AG20443 (cell line): Measurements from ENCODE around the gene RDH14.

Source experiments
- DNase-seq: peaks from one replicate; pipeline ENCODE4 v3.0.0; 2012; ENCODE audit warnings: low spot score, mixed read lengths

Gene RDH14

DNA sequence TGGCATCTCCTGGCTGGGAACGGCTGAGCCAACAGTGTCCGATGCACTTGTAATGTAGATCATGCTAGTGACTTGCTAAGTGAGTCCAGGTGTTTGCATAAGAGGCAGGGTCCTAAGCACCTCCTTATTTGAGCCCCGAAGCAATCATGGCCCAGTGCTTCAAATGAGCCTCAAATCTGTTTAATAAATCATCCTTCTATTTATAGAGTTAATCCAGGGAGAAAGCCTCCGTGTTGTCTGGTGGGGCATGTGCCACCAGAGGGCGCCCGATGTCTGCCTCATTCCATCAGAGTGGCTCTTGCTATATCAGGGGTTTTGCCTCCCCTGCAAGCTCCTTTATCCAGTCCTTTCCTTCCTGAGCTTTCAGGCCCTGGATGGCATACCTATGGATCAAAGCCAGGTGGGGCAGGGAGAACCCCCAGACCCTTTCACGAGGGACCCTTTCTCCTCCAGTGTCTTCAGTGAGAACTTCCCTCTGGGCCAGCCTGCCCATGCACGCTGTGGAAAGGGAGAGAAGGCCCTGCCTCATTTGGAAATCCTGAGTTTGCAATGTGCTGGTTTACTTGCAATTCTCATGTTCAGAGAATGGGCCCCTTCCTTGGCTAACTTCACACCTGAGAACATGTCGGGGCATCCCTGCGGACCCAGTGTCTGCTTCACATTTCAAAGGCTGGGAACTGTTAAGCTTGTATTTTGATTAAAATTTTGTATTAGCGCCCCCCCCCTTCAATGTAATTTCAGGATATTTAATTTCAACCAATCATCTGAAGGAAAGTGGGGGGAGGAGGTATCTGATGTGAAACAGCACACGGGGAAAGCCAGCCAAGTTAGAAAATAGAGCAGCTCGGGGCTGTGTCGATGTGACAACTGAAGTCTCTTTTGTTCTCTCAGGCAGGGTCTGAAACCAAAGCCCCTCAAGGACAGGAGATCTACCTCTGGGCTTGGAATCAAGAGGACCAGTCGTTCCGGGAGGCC lies 39.7 kb downstream of the RDH14 start:
- DNase-seq: peak; percentile 87

DNA sequence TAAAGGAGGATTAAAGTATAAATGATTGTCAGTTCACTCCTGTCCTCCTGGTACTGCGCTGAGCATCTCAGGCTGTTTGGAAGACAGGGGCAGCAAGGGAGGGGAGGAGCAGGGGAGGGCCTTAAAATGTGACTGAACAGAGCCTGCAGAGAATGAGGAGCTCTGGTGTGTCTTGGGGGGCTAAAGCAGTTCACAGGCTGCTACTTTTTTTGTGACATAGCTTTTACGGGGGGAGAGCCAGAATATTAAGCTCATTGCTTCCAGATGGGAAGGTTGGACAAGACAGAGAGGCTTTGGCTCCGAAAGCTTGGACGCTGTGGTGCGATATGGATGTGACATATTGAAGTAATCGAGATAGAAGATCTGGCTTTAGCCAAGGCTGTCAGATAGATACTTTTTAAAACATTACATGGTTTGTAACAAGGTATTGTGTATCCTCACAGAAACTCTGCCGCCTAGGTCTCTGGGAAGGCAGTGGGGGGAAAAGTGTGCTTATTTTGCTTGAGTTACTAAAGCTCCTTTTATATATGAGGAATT lies 40.5 kb downstream of the RDH14 start:
- DNase-seq: no peak

GRCh38 chr2:18518116-18519111 lies 42.0 kb downstream of the RDH14 start:
- DNase-seq: peak; percentile 49

DNA sequence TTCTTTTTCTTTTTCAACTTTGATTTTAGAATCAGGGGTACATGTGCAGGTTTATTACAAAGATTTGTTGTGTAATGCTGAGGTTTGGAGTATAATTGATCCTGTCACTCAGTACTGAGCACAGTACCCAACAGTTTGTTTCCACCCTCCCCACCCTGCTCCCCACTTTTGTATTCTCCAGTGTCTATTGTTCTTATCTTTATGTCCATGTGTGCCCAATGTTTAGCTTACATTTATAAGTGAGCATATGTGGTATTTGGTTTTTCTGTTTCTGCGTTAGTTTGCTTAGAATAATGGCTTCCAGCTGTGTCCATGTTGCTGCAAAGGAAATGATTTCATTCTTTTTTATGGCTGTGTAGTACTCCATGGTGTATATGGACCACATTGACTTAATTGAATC lies 43.1 kb downstream of the RDH14 start:
- no peak for DNase-seq

DNA sequence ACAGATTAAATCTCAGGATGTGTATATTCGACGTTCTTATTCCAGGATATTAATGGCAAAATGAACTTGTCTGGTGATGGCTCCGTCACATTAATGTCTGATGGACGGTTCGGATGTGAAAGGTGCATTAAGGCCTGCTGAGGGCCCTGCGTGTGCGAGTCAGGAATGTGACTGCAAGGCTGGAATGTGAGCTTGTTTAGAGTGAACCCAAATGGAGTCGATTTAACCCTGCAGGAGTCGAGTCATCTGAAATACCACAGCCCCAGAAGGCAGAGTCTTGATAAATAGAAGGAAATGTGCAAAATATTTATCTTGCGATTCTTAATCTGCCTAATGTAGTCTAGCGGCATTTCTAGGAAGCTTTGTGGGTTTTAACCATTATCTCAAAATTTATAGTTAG lies 44.3 kb downstream of the RDH14 start:
- peak; percentile 52 for DNase-seq

- DNase-seq: no peak
Measured at GRCh38 chr2:18514526-18515461, 45.7 kb downstream of the RDH14 start.

DNA sequence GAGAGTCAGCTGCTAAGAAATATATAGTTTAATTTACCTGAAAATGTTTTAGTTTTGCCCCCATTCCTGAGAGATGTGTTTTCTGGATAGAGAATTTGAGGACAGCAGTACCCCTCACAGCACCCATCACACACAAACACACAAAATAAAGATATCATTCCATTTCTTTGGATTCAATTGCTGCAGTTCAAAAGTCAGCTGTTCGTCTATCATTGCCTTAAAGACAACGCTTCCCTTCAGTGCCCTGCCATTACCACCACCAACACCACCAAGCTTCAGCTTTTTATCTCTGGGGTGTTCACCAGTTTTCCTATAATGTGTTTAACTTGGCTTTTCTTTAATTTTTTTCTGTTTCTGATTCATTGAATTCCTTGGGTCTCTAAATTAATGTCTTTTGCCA lies 49.7 kb downstream of the RDH14 start:
- DNase-seq: no peak

GRCh38 chr2:18506883-18507509 lies 53.5 kb downstream of the RDH14 start:
- DNase-seq: no peak

GRCh38 chr2:18505703-18506341 lies 54.6 kb downstream of the RDH14 start:
- DNase-seq: no peak
